OCI-LY1 (cell line): ENCODE data around the gene CYB5RL.

ENCODE experiments used
- H2AFZ ChIP-seq: fragments of 200-600 bp; sonication (generic), shearing (Covaris generic); 2 replicates; pipeline ENCODE4 v1.6.0; 2014; ENCODE audit warnings: antibody characterized with exemption, mild to moderate bottlenecking, low read length
- H3F3A ChIP-seq: fragments of 200-600 bp; sonication (generic), shearing (Covaris generic); 2 replicates; pipeline ENCODE4 v1.6.0; 2014; ENCODE audit warnings: mild to moderate bottlenecking, antibody characterized with exemption, low read length, moderate library complexity; ENCODE audit not compliant: insufficient read depth
- H3K27ac ChIP-seq: fragments of 200-600 bp; sonication (generic); 2 replicates; pipeline ENCODE4 v1.5.1; 2014; ENCODE audit warnings: low read length, mixed run types, mild to moderate bottlenecking, low read depth; ENCODE audit not compliant: poor library complexity, severe bottlenecking
- H3K27me3 ChIP-seq: fragments of 200-600 bp; sonication (generic); 2 replicates; pipeline ENCODE4 v1.6.0; 2014; ENCODE audit warnings: antibody characterized with exemption, mild to moderate bottlenecking, low read length, moderate library complexity; ENCODE audit not compliant: insufficient read depth
- H3K36me3 ChIP-seq: fragments of 200-600 bp; sonication (generic); 2 replicates; pipeline ENCODE4 v1.6.1; 2014; ENCODE audit warnings: mild to moderate bottlenecking, antibody characterized with exemption, low read length, moderate library complexity, mixed read lengths; ENCODE audit not compliant: insufficient read depth
- H3K4me1 ChIP-seq: fragments of 200-600 bp; sonication (generic); 2 replicates; pipeline ENCODE4 v1.5.1; 2014; ENCODE audit warnings: mild to moderate bottlenecking, low read length, moderate library complexity; ENCODE audit not compliant: insufficient read depth, severe bottlenecking
- H3K4me2 ChIP-seq: fragments of 200-600 bp; sonication (generic), shearing (Covaris generic); 2 replicates; pipeline ENCODE4 v1.6.1; 2014; ENCODE audit warnings: low read length
- H3K4me3 ChIP-seq: fragments of 200-600 bp; sonication (generic); 2 replicates; pipeline ENCODE4 v1.5.1; 2014; ENCODE audit warnings: low read length, low read depth, mild to moderate bottlenecking, mixed read lengths; ENCODE audit not compliant: poor library complexity, severe bottlenecking
- H3K79me2 ChIP-seq: fragments of 200-600 bp; shearing (Covaris generic); 2 replicates; pipeline ENCODE4 v1.6.1; 2016; ENCODE audit warnings: mixed run types, low read length, mixed read lengths; ENCODE audit not compliant: insufficient read depth
- H3K9ac ChIP-seq: fragments of 200-600 bp; sonication (generic), shearing (Covaris generic); 2 replicates; pipeline ENCODE4 v1.6.1; 2014; ENCODE audit warnings: mild to moderate bottlenecking, low read length, mixed read lengths
- H3K9me2 ChIP-seq: fragments of 200-600 bp; sonication (generic), shearing (Covaris generic); 2 replicates; pipeline ENCODE4 v1.6.1; 2014; ENCODE audit warnings: low read depth, mild to moderate bottlenecking, low read length, mixed read lengths
- H3K9me3 ChIP-seq: fragments of 200-600 bp; shearing (Covaris generic); 2 replicates; pipeline ENCODE4 v1.6.1; 2014; ENCODE audit warnings: low read length, mixed read lengths
- H4K20me1 ChIP-seq: fragments of 200-600 bp; sonication (generic), shearing (Covaris generic); 2 replicates; pipeline ENCODE4 v1.6.0; 2016; ENCODE audit warnings: mild to moderate bottlenecking, low read length; ENCODE audit not compliant: insufficient read depth
- CTCF ChIP-seq: fragments of 200-600 bp; sonication (generic), shearing (Covaris generic); IDR thresholded peaks from 2 replicates; pipeline ENCODE4 v1.5.1; 2017; ENCODE audit warnings: mild to moderate bottlenecking, antibody characterized with exemption, low read length, moderate library complexity, mixed read lengths
- EZH2 ChIP-seq: fragments of 200-600 bp; sonication (generic), shearing (Covaris generic); IDR thresholded peaks from 2 replicates; pipeline ENCODE4 v1.8.0; 2017; ENCODE audit warnings: borderline replicate concordance, mixed run types, mild to moderate bottlenecking, antibody characterized with exemption, low read length, moderate library complexity, mixed read lengths

The CYB5RL gene

GRCh38 chr1:54243022-54243421 is 43.2 kb upstream of the CYB5RL start:
- no peaks in the 10 kb centered on the region for H3K36me3 ChIP-seq
- no peaks in the 10 kb centered on the region for H3K27me3 ChIP-seq
- H4K20me1 ChIP-seq: no peaks in the 10 kb centered on the region
- H3K27ac ChIP-seq: no peak overlapping the region
- no peaks in the 10 kb centered on the region for H3F3A ChIP-seq
- no peak overlapping the region for H3K4me2 ChIP-seq
- no peaks in the 10 kb centered on the region for H3K4me1 ChIP-seq
- H3K9ac ChIP-seq: no peak overlapping the region
- H3K9me3 ChIP-seq: no peaks in the 10 kb centered on the region
- H3K79me2 ChIP-seq: no peaks in the 10 kb centered on the region
- H2AFZ ChIP-seq: no peak overlapping the region
- TF ChIP-seq EZH2 (no peak), CTCF (no peak)
- H3K4me3 ChIP-seq: no peak overlapping the region
- no peaks in the 10 kb centered on the region for H3K9me2 ChIP-seq

GRCh38 chr1:54241364-54241763 is 41.5 kb upstream of the CYB5RL start:
- no peak overlapping the region for H3K9ac ChIP-seq
- TF ChIP-seq CTCF: no peak
- TF ChIP-seq EZH2: no peak
- H3K36me3 ChIP-seq: no peaks in the 10 kb centered on the region

GRCh38 chr1:54240741-54241335 is 41.0 kb upstream of the CYB5RL start:
- Histone ChIP-seq H2AFZ (no peak overlapping the region), H3K9me2 (no peaks in the 10 kb centered on the region), H3K4me2 (no peak overlapping the region), H3K79me2 (no peaks in the 10 kb centered on the region), H4K20me1 (no peaks in the 10 kb centered on the region), H3F3A (no peaks in the 10 kb centered on the region), H3K27me3 (no peaks in the 10 kb centered on the region), H3K9me3 (no peaks in the 10 kb centered on the region), H3K4me3 (no peak overlapping the region), H3K36me3 (no peaks in the 10 kb centered on the region), H3K4me1 (no peaks in the 10 kb centered on the region), H3K9ac (no peak overlapping the region), H3K27ac (no peak overlapping the region)
- TF ChIP-seq EZH2 (no peak), CTCF (no peak)

More at GRCh38 chr1:54241364-54241763, 41.5 kb upstream of the CYB5RL start:
- no peaks in the 10 kb centered on the region for H4K20me1 ChIP-seq
- no peak overlapping the region for H2AFZ ChIP-seq
- no peaks in the 10 kb centered on the region for H3K9me3 ChIP-seq
- no peaks in the 10 kb centered on the region for H3K9me2 ChIP-seq
- H3K27me3 ChIP-seq: no peaks in the 10 kb centered on the region
- H3K4me3 ChIP-seq: no peak overlapping the region
- no peaks in the 10 kb centered on the region for H3F3A ChIP-seq
- H3K4me1 ChIP-seq: no peaks in the 10 kb centered on the region
- no peak overlapping the region for H3K4me2 ChIP-seq
- H3K79me2 ChIP-seq: no peaks in the 10 kb centered on the region
- no peak overlapping the region for H3K27ac ChIP-seq
